ENCODE measurements around the gene TRMT44.

DNA sequence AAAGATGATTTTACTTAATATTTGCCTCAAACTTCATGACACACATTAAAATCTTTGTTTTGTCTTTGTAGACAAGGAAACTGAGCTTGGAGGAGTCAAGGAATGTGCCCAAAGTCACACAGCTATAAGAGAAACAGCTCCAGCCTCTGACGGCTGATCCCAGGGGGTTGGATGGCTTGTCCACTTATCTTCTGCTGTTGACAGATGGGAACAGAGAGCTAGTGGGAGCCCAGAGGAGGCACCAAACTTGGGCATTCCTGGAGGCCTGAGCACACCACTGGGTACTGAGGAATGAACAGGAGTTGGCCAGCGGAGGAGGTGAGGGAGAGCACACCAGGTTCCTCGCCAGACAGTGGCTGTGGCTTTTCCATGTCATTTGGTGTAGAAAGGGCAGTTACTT, 83.2 kb downstream of the TRMT44 start:
- TF ChIP-seq CTCF (conservative IDR thresholded peaks at IDR 0.05) (no peak), EZH2 (IDR thresholded peaks at IDR 0.05; ENCODE audit: low read depth) (no peak)

Data from PC-9 (cell line).